B cell (primary cell): Measurements from ENCODE around the gene MAD1L1. TPM values are rescaled to one million over a fixed set of nuclear protein-coding genes. Genes with fewer than 3 reads are reported as not detected.
"Not testable (repeated sequence)": the region's sequence is repeated elsewhere in the genome, so short reads cannot be mapped to it uniquely, and the experiment has no call there.

ENCODE experiments used
- ATAC-seq: fragments of 200-7000 bp; cut with Tn5 transposase; one replicate; pipeline ENCODE4 v1.10.0; 2021; ENCODE audit warnings: low read depth, mild to moderate bottlenecking, moderate number of reproducible peaks, moderate library complexity
- CTCF ChIA-PET: fragments of 350-600 bp; sonication (Branson Sonifier 250); formaldehyde crosslinking; loops from one replicate; lab custom pipeline; 2021; ENCODE audit warnings: antibody characterized with exemption, inconsistent platforms; lab: Charles Lee
- POLR2A ChIA-PET: fragments of 350-600 bp; sonication (Branson Sonifier 250); formaldehyde crosslinking; loops from one replicate; lab custom pipeline; 2021; ENCODE audit warnings: antibody characterized with exemption; lab: Charles Lee
- DNase-seq: peaks from one replicate; pipeline ENCODE4 v3.0.0; 2013
- H2AFZ ChIP-seq: 2 replicates; pipeline ENCODE4 v1.6.1; 2012; ENCODE audit warnings: mild to moderate bottlenecking, low read depth, low read length; ENCODE audit not compliant: insufficient read depth, poor library complexity, severe bottlenecking
- H3K27ac ChIP-seq, 2 donors: 1 replicate in 1 of 2; 2 replicates in 1 of 2; pipeline ENCODE4 v1.5.1; 2012 to 2013; ENCODE audit warnings: low read length in 2 of 2, mild to moderate bottlenecking in 2 of 2, moderate library complexity in 1 of 2
- H3K27me3 ChIP-seq, 4 experiments: fragments of 200-600 bp in 1 of 4; sonication (generic) in 1 of 4; replicated peaks in 1 of 4; 1 replicate in 2 of 4; 2 replicates in 2 of 4; pipeline versions ENCODE4 v1.6.1 to v1.7.0; 2013 to 2016; ENCODE audit warnings: low read length in 3 of 4, mild to moderate bottlenecking in 2 of 4, mixed read lengths in 1 of 4, moderate library complexity in 1 of 4; ENCODE audit not compliant: insufficient read depth in 4 of 4, control insufficient read depth in 3 of 4; ENCODE audit errors: control extremely low read depth in 1 of 4
- H3K36me3 ChIP-seq, 2 experiments: replicated peaks in 1 of 2; 1 replicate in 1 of 2; 2 replicates in 1 of 2; pipeline versions ENCODE4 v1.6.1 to v1.7.1; 2013; ENCODE audit warnings: low read length in 1 of 2; ENCODE audit not compliant: insufficient read depth in 2 of 2, control insufficient read depth in 1 of 2; ENCODE audit errors: control extremely low read depth in 1 of 2, extremely low read depth in 1 of 2
- H3K4me1 ChIP-seq, 2 donors: fragments of 200-600 bp in 1 of 2; sonication (generic) in 1 of 2; 1 replicate in 1 of 2; 2 replicates in 1 of 2; pipeline versions ENCODE4 v1.5.1 to v1.6.1; 2013 to 2017; ENCODE audit warnings: low read length in 2 of 2; ENCODE audit not compliant: control insufficient read depth in 2 of 2, insufficient read depth in 2 of 2
- H3K4me2 ChIP-seq: replicated peaks from 2 replicates; pipeline ENCODE3; 2012; ENCODE audit warnings: mild to moderate bottlenecking, low read depth, low read length; ENCODE audit not compliant: poor library complexity, severe bottlenecking
- H3K4me3 ChIP-seq, 5 experiments: fragments of 200-600 bp in 1 of 5; sonication (generic) in 1 of 5; 1 replicate in 3 of 5; 2 replicates in 2 of 5; pipeline versions ENCODE4 v1.5.1 to v1.7.0; 2011 to 2016; ENCODE audit warnings: low read length in 4 of 5, mild to moderate bottlenecking in 4 of 5, low read depth in 2 of 5, control low read depth in 1 of 5, moderate library complexity in 1 of 5; ENCODE audit not compliant: insufficient read depth in 1 of 5; ENCODE audit errors: control extremely low read depth in 1 of 5, extremely low read depth in 1 of 5
- H3K79me2 ChIP-seq: fragments of 200-600 bp; sonication (generic); one replicate; pipeline ENCODE4 v1.6.0; 2016; ENCODE audit warnings: low read length; ENCODE audit not compliant: control insufficient read depth, insufficient read depth
- H3K9ac ChIP-seq: fragments of 200-600 bp; sonication (generic); 2 replicates; pipeline ENCODE4 v1.6.1; 2017; ENCODE audit warnings: mild to moderate bottlenecking, low read length, moderate library complexity
- H3K9me3 ChIP-seq, 3 donors: one replicate each; pipeline versions ENCODE4 v1.6.1 to v1.7.1; 2013; ENCODE audit warnings: low read length in 2 of 3; ENCODE audit not compliant: control insufficient read depth in 2 of 3, insufficient read depth in 1 of 3; ENCODE audit errors: control extremely low read depth in 1 of 3
- H4K20me1 ChIP-seq: 2 replicates; pipeline ENCODE4 v1.6.0; 2012; ENCODE audit warnings: mild to moderate bottlenecking, low read length; ENCODE audit not compliant: insufficient read depth, control insufficient read depth, poor library complexity, severe bottlenecking
- H3K27ac Mint-ChIP-seq: one replicate; pipeline ENCODE4 v1.8.0; 2021; ENCODE audit warnings: mixed read lengths
- H3K27me3 Mint-ChIP-seq: one replicate; pipeline ENCODE4 v1.8.0; 2021; ENCODE audit warnings: mixed read lengths
- H3K4me1 Mint-ChIP-seq: one replicate; pipeline ENCODE4 v1.8.0; 2021; ENCODE audit warnings: mixed read lengths
- H3K4me3 Mint-ChIP-seq: one replicate; pipeline ENCODE4 v1.8.0; 2021; ENCODE audit warnings: mixed read lengths
- H3K9me3 Mint-ChIP-seq: one replicate; pipeline ENCODE4 v1.8.0; 2022; ENCODE audit warnings: mixed read lengths; ENCODE audit not compliant: insufficient read depth
- CTCF ChIP-seq: fragments of 200-600 bp; IDR thresholded peaks from one replicate; pipeline ENCODE4 v1.8.0; 2022; ENCODE audit warnings: antibody characterized with exemption, mild to moderate bottlenecking
- EZH2 ChIP-seq: IDR thresholded peaks from 2 replicates; pipeline ENCODE4 v1.6.1; 2012; ENCODE audit warnings: borderline replicate concordance, low read depth, mild to moderate bottlenecking, moderate library complexity, low read length; ENCODE audit not compliant: insufficient read depth, poor library complexity, severe bottlenecking
- WGBS: methylation state at CpG from one replicate; pipeline ENCODE4 v1.1.5; 2013; ENCODE audit warnings: missing lambda C conversion rate; ENCODE audit not compliant: insufficient coverage; 5-methylcytosine and 5-hydroxymethylcytosine counted together
- intact Hi-C: fragments of 100-400 bp; cut with micrococcal nuclease; formaldehyde crosslinking; loops from one replicate; pipeline ENCODE4 v1.10.0; 2022
- polyA plus RNA-seq: library from polyadenylated mRNA; depleted of rRNA; stranded (reverse); fragments of >200 nt; gene quantifications from 2 replicates; pipeline ENCODE4 v1.2.3, GENCODE V29; 2012
- total RNA-seq, 2 donors: library from RNA; stranded (reverse); fragments of 120-200 nt in 1 of 2; gene quantifications; 1 replicate in 1 of 2; 2 replicates in 1 of 2; pipeline versions ENCODE4 v1.2.3 to v1.2.4, GENCODE V29; 2013 to 2022

MAD1L1 gene
- total and polyA plus RNA-seq, 2 donors (not counting 1 experiment from before 2014, with no cell fraction given), result 86.7 to 110 TPM

GRCh38 chr7:1881946-1882345 lies 350.8 kb downstream of the MAD1L1 start:
- WGBS, result 97% methylated on average over 10 of the region's 15 CpGs
- Histone ChIP-seq H3K27ac (no peak overlapping the region), H3K4me1 (no peaks in the 10 kb centered on the region), H3K36me3 (peaks cover 3 to 23% of the 10 kb centered on the region in 2 experiments), H3K4me2 (no peak overlapping the region), H3K9me3 (peaks cover 0 to 8% (median 3%) of the 10 kb centered on the region in 3 donors), H3K9ac (no peak overlapping the region), H2AFZ (no peak overlapping the region), H3K79me2 (peaks cover 71% of the 10 kb centered on the region), H3K4me3 (no peak overlapping the region), H3K27me3 (no peaks in the 10 kb centered on the region), H4K20me1 (peaks cover 79% of the 10 kb centered on the region)
- H3K4me1 Mint-ChIP-seq, result no peaks in the 10 kb centered on the region
- ChIA-PET CTCF (no interaction called here), POLR2A (no interaction called here)
- no peak overlapping the region for H3K27ac Mint-ChIP-seq
- no peak for ATAC-seq
- TF ChIP-seq CTCF (no peak), EZH2 (no peak)
- no peak overlapping the region for H3K4me3 Mint-ChIP-seq
- no peak for DNase-seq
- peaks cover 4% of the 10 kb centered on the region for H3K9me3 Mint-ChIP-seq
- intact Hi-C loops, result no loop called here
- no peaks in the 10 kb centered on the region for H3K27me3 Mint-ChIP-seq

- H3K9me3 ChIP-seq, H3K27ac ChIP-seq, intact Hi-C loops, H3K4me3 ChIP-seq, H3K4me1 ChIP-seq, H2AFZ ChIP-seq, POLR2A ChIA-PET, H3K27me3 ChIP-seq, H3K4me3 Mint-ChIP-seq, ATAC-seq, CTCF ChIA-PET, H3K4me1 Mint-ChIP-seq, DNase-seq, H3K27me3 Mint-ChIP-seq, H3K27ac Mint-ChIP-seq, H3K9ac ChIP-seq, H3K9me3 Mint-ChIP-seq, H3K4me2 ChIP-seq: not testable (repeated sequence)
- no CpG with 5 or more reads among the region's 6 CpGs for whole genome bisulfite sequencing
- Histone ChIP-seq H3K36me3 (peaks cover 3 to 25% of the 10 kb centered on the region in 2 experiments), H3K79me2 (peaks cover 68% of the 10 kb centered on the region), H4K20me1 (peaks cover 59% of the 10 kb centered on the region)
Measured at GRCh38 chr7:1876641-1877040, 356.1 kb downstream of the MAD1L1 start.

GRCh38 chr7:1875392-1876199 lies 357.1 kb downstream of the MAD1L1 start:
- H3K9ac ChIP-seq, DNase-seq, H3K27ac Mint-ChIP-seq, H3K4me3 ChIP-seq, H3K27me3 Mint-ChIP-seq, H3K9me3 Mint-ChIP-seq, H3K4me1 Mint-ChIP-seq, POLR2A ChIA-PET, H3K4me3 Mint-ChIP-seq, H3K27me3 ChIP-seq, H3K27ac ChIP-seq, intact Hi-C loops, H3K4me1 ChIP-seq, H3K4me2 ChIP-seq, H2AFZ ChIP-seq: not testable (repeated sequence)
- Histone ChIP-seq H3K36me3 (peaks cover 3 to 22% of the 10 kb centered on the region in 2 experiments), H3K9me3 (peaks cover 0 to 19% (median 8%) of the 10 kb centered on the region in 3 donors), H4K20me1 (peaks cover 60% of the 10 kb centered on the region), H3K79me2 (peaks cover 70% of the 10 kb centered on the region)
- 66% methylated on average over 18 of the region's 29 CpGs for WGBS
- CTCF ChIA-PET, result interaction anchor here (0.8 kb wide), 1 partner anchor 89 kb away, joined by 3 read pairs; no protein-coding TSS in a partner anchor
- ATAC-seq, result peak; percentile 99
